NCI-H526 treated with DMSO at 0.1 percent for 48 hours (cell line): Measurements from ENCODE around the gene NLK.
A peak's percentile ranks its signal among the peaks of the same experiment; 100 is the strongest.

Experiments
- DNase-seq: peaks from one replicate; lab custom pipeline; 2025; lab: John Stamatoyannopoulos, UW

NLK gene

GRCh38 chr17:28040406-28040805 lies 2.1 kb upstream of the NLK start:
- no peak for DNase-seq

- peak; percentile 100 for DNase-seq
Measured at GRCh38 chr17:28041068-28041843, 1.2 kb upstream of the NLK start.

- DNase-seq: no peak
Measured at GRCh38 chr17:28041844-28042656, 427 bp upstream of the NLK start.

GRCh38 chr17:28042721-28043291 lies 329 bp downstream of the NLK start:
- peak; percentile 36 for DNase-seq

GRCh38 chr17:28043296-28043695 lies 819 bp downstream of the NLK start:
- no peak for DNase-seq

- no peak for DNase-seq
Measured at GRCh38 chr17:28043741-28044140, 1.3 kb downstream of the NLK start.

GRCh38 chr17:28045304-28045703 lies 2.8 kb downstream of the NLK start:
- peak; percentile 89 for DNase-seq

- no peak for DNase-seq
Measured at GRCh38 chr17:28046034-28046825, 3.8 kb downstream of the NLK start.

GRCh38 chr17:28047806-28048205 lies 5.3 kb downstream of the NLK start:
- DNase-seq: no peak

- no peak for DNase-seq
Measured at GRCh38 chr17:28049071-28049470, 6.6 kb downstream of the NLK start.

GRCh38 chr17:28053044-28053670 lies 10.7 kb downstream of the NLK start:
- DNase-seq: peak; percentile 82

- DNase-seq: peak; percentile 82
Measured at GRCh38 chr17:28053725-28054124, 11.2 kb downstream of the NLK start.

- no peak for DNase-seq
Measured at GRCh38 chr17:28055546-28056275, 13.2 kb downstream of the NLK start.

GRCh38 chr17:28056276-28056620 lies 13.8 kb downstream of the NLK start:
- DNase-seq: no peak

- peak; percentile 83 for DNase-seq
Measured at GRCh38 chr17:28057731-28058246, 15.3 kb downstream of the NLK start.

- DNase-seq: no peak
Measured at GRCh38 chr17:28059675-28060074, 17.2 kb downstream of the NLK start.

- no peak for DNase-seq
Measured at GRCh38 chr17:28065706-28066105, 23.2 kb downstream of the NLK start.

GRCh38 chr17:28069061-28069460 lies 26.6 kb downstream of the NLK start:
- no peak for DNase-seq

GRCh38 chr17:28071179-28071578 lies 28.7 kb downstream of the NLK start:
- DNase-seq: no peak

GRCh38 chr17:28071891-28072606 lies 29.6 kb downstream of the NLK start:
- DNase-seq: no peak
